ENCODE measurements around the gene MAP3K13.
A peak's percentile ranks its signal among the peaks of the same experiment; 100 is the strongest.

The MAP3K13 gene

GRCh38 chr3:185517387-185518130 is 154.6 kb downstream of the MAP3K13 start:
- no peak for DNase-seq

- no peak for DNase-seq
These were observed 156.1 kb downstream of the MAP3K13 start for GRCh38 chr3:185519021-185519420.

- no peak for DNase-seq
These were observed 158.6 kb downstream of the MAP3K13 start for GRCh38 chr3:185521349-185522138.

GRCh38 chr3:185526349-185526951 is 163.5 kb downstream of the MAP3K13 start:
- DNase-seq: no peak

GRCh38 chr3:185527364-185527763 is 164.4 kb downstream of the MAP3K13 start:
- DNase-seq: no peak

- no peak for DNase-seq
These were observed 165.6 kb downstream of the MAP3K13 start for GRCh38 chr3:185528532-185528931.

GRCh38 chr3:185530856-185531255 is 167.9 kb downstream of the MAP3K13 start:
- DNase-seq: no peak

- no peak for DNase-seq
These were observed 170.0 kb downstream of the MAP3K13 start for GRCh38 chr3:185532901-185533300.

GRCh38 chr3:185534511-185534910 is 171.6 kb downstream of the MAP3K13 start:
- DNase-seq: no peak

- DNase-seq: peak; percentile 35
These were observed 174.5 kb downstream of the MAP3K13 start for GRCh38 chr3:185537369-185537970.

All from DMS79 treated with DMSO at 0.1 percent for 48 hours (cell line).